Stimulated activated naive CD4-positive, alpha-beta T cell (primary cell): ENCODE results near the gene PLA2G15.
A peak's percentile ranks its signal among the peaks of the same experiment; 100 is the strongest.
"Not testable (repeated sequence)": the region's sequence is repeated elsewhere in the genome, so short reads cannot be mapped to it uniquely, and the experiment has no call there.

Source experiments
- DNase-seq, 6 experiments: peaks; one replicate each; lab custom pipeline; 2025; lab: John Stamatoyannopoulos, UW

PLA2G15 gene

DNA sequence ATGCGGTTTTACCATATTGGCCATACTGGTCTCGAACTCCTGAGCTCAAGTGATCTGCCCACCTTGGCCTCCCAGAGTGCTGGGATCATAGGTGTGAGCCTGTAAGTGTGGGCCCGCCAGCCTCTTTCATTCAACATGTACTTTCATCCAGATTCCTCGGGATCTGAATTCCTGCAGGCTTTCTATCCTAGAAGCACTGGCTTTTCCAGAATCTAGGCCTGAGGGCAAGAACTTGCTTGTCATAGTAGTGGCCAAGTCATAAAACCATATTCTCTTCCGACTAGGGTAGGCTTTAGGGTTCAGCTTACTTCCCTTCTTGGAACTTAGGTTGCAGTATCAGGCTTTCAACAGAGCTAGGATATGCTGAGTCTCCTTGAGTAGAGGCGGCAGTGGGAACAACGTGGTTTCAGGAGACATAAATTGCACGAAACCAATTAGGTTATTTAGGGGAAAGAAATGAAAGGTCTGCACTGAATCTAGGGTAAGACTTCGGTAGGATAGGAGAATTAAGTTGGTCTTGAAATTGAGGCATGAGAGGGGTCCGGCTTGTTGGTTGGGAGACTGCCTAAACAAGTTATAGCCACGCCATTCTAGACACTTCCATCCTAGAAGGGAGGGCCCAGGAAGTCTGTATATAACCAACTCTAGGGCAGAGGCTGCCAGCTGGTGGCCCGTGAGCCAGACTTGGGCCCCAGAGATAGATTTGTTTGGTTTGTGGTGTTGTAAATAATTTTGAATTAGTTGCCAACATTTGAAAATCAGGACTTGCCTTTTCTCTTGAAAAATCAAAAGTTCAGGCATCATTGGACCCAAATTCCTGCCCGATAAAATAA, 34.8 kb downstream of the PLA2G15 start:
- no peak for DNase-seq

DNA sequence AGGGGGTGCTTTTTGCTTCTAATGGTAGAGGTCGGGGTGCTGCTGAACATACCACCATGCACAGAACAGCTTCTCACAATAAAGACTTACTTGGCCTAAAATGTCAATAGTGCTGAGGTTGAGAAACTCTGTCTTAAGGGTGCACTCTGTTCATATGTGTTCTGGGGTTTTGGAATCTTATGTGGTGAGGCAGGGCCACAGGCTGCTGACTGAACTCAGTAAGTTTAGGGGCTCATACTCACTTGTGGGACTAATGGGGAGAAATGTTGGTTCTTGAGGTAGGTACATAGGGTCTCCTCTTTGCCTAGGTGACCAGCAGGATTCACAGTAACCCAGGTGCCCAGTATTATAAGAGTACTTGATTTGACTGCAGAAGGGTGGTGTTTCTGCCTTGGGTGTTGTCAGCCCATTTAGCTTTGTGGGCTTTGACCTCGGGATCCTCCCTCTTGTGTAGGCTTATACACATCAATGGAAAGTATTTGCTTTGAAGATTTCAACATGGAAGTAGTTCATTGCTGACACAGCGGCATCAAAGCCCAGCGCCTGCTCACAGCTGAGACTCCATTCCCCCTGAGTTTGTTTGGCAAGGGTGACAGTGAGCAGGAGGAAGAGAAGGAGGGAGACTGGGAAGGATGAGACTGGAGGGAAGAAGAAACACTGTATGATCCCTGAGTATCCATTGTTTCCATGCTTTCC, 36.3 kb downstream of the PLA2G15 start:
- peak; percentile 16 to 61 (median 44) for DNase-seq

DNA sequence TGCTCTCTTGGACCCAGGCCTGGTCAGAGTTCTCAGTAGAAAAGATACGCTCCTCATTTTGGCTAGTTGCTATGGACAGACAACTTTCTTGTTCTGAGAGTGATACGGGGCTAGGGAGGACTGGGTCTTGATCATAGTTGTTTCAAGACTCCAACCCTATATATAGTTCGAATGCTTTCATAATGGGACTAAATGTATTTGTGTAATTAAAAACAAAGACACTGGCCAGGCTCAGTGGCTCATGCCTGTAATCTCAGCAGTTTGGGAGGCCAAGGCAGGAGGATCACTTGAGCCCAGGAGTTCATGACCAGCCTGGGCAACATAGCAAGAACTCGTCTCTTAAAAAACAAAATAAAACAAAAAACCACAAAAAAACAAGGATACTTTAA, 36.9 kb downstream of the PLA2G15 start:
- no peak for DNase-seq

DNA sequence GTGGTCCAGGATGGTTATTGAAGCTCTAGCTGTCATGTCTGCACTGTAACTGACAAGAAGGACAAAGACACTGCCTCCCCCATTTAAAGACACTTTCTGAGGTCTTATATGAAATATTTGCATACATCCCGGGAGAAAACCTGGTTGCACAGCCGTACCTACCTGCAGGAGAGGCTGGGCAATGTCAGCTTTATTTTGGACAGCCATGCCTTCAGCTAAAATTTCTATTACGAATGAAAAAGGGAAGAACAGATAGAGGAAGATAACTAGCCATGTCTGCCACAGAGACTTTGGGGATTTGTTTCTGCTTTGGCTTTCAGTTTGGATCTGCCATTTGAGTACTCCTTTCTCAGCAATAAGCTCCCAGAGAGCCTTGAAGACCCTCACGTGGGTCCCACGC, 38.2 kb downstream of the PLA2G15 start:
- DNase-seq, result no peak

DNA sequence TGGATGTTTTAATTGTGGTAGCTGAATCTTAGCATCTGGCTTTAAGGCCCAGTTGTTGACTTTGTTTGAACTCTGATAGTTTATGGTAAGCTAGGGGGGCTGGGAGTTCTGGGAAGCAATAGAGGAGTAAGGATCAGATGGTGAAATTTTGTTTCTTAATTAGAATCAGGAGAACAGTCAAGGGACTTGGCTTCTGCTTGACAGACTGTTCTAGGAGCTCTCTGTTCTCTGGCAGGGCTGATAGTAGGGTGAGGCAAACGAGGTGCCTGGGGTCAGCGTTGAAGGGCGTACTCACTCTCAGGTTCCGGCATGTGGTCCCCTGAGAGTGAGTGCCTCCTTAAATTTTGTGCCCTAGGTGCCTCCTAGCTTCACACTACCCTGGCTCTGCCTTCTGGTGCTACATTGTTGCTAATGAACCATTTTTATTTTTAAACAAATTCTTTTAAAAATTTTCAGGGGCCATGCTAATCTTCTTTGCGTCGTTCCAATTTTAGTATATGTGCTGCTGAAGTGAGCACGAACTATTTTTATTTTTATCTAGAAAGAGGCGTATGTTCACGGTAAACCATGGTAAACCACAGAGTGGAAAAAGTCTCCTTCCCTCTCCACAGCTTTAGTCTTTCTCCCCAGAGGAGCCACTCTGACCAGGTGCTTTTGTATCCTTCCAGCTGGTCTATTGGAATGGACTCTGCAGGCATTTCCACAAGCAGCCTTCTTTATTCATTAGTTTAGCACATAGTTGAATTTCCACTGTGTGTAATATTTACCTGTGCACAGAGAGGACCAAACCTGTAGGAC, 38.8 kb downstream of the PLA2G15 start:
- no peak for DNase-seq

DNA sequence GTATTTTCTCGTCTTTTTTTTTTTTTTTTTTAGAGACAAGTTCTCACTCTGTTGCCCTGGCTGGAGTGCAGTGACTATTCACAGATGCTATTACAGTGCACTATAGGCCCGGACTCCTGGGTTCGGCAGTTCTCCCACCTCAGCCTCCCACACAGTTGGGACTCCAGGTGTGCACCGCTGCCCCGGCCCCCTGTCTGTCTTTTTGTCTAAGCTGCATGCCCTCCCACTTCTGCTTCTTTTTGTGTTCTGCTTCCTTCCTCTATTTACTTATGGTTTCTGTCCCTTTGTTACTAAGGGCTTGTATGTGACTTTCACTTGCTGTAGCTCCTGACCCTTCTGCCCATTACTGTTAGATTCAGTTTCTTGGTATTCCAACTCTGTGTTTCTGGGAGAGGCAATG, 39.7 kb downstream of the PLA2G15 start:
- peak in 1 of 6 experiments; percentile 11 for DNase-seq

DNA sequence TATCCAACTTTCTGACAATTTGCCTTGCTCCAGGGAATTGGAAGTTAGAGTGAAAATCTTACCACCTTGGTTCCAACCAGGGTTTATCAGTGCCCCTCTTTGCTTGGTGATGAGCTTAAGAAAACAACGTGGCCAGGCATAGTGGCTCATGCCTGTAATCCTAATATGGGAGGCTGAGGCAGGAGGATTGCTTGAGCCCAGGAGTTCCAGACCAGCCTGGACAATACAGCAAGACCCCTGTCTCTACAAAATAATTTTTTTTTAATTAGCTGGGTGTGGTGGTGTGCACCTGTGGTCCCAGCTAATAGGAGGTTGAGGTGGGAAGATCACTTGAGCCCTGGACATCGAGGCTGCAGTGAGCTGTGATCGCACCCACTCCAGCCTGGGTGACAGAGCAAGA, 40.5 kb downstream of the PLA2G15 start:
- DNase-seq, result no peak

DNA sequence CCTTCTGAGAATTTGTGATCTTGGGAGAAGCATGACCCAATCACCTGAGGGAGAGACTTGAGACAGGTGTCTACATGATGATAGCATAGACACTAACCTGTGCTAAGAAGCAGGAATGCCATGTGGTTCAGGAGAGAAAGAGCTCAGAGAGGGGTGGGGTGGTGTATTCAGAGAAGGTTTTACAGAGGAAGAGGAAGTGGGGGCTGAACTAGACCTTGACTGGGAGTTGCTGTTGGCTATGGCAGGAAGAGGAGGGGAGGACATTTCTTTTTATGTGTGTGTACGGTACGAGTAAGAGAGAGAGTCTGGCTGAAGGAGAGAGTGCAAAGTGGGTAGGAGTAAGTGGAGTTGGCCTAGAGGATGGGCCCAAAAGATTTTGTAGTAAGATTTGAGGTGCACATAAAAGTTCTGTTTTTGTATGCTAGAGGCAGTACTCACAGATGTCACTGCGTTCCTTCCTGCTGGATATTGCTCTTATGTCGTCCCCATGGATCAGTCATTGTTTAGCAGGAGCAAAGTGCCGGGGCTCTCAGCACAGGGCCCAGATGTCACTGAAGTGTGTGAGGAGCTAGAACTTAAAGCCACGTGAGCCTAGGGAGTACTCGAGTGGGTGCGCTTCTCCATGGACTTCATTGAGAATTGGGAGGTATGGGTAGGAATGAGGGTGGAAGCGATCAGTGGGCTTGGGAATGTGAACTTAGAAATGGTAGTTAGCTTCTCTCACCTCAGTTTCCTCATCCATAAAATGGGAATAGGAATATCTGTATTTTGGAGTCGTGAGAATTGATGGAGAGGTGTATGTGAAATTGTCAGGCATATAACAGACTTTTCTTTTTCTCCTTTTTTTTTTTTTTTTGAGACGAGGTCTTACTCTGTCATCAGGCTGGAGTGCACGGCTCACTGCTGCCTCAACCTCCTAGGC, 41.2 kb downstream of the PLA2G15 start:
- peak in 5 of 6 experiments; percentile 8 to 75 (median 68) for DNase-seq

DNA sequence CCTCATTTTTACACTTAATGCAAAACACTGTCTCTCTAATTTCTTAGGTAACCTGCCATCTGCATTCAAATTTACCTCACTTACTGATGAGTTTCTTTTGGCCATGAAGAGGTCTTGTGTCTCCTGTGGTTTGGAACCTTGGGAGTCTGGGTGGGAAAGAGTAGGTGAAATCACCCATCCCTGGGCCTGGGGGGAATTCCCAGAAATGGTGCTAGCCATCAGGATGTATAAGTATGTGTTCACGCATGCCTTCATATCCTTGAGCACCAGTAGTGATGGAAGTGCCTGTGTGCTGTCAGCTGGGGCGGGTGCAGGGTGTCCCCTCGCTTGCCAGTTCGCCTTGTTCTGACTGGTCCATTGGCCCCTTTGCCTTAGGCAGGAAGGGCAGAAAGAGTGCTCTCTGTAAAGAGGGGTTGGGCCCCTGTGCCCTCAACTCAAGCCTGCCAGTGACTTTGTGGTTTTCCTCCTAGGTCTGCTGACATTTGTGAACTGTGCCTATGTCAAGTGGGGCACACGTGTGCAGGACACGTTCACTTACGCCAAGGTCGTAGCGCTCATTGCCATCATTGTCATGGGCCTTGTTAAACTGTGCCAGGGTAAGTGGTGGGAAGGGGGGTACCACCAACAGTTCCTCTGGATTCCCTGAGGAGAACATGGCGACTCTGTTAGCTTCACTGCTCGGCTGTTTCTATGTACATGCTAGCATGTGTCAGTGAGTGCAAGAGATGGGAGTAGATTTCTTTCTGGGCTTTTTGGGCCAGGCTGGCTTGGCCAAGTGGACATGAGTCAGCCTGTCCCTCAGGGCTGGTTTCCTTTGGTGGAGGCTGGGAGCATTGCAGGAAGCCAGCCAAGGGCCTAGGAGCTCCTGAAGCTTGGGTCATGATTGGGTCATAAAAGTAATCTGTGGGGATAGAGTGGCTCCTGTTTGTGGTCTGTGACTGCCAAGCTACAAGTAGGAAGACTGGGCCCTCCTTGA, 42.4 kb downstream of the PLA2G15 start:
- peak in 5 of 6 experiments; percentile 22 to 58 (median 44) for DNase-seq

DNA sequence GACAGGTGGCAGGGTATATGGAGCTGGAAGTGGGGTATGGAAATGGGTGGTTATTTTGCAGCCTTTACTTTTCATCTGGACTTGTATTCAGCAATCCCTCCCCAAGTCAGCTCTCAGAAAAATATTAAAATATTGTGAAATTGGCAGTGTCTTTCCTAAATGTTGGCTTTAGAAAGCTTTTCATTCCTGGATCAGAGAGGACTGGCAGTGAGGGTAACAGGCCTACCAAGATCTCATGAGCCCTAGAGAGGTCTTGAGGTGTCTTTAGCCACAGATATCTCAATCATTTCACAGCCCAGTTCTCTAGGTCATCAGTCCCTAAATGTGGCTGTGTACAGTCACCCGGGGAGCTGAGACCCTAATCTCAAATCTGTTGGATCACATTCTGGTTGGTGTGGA, 43.1 kb downstream of the PLA2G15 start:
- no peak for DNase-seq

DNA sequence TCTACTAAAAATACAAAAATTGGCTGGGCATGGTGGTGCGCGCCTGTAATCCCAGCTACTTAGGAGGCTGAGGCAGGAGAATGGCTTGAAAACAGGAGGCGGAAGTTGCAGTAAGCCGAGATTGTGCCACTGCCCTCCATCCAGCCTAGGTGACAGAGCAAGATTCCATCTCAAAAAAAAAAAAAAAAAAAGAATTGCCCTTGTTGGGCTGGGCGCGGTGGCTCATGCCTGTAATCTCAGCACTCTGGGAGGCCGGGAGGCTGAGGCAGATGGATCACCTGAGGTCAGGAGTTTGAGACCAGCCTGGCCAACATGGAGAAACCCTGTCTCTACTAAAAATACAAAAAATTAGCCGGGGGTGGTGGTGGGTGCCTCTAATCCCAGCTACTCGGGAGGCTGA, 43.6 kb downstream of the PLA2G15 start:
- not testable (repeated sequence) for DNase-seq

DNA sequence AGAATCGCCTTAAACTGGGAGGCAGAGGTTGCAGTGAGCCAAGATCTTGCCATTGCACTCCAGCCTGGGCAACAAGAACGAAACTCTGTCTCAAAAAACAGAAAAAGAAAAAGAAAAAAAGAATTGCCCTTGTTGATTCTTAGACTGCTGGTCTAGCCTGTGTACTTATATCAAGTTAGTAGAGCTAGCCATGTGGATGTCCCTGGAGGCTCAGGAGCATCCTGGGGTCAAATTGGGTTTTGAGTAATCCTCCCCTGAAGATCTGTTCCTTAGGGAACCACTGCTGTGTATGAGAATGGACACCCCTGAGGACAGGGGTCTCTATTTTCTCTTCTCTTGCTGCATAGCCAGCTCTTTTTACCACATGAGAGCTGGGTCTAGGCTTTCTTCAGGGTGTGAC, 44.0 kb downstream of the PLA2G15 start:
- no peak for DNase-seq

DNA sequence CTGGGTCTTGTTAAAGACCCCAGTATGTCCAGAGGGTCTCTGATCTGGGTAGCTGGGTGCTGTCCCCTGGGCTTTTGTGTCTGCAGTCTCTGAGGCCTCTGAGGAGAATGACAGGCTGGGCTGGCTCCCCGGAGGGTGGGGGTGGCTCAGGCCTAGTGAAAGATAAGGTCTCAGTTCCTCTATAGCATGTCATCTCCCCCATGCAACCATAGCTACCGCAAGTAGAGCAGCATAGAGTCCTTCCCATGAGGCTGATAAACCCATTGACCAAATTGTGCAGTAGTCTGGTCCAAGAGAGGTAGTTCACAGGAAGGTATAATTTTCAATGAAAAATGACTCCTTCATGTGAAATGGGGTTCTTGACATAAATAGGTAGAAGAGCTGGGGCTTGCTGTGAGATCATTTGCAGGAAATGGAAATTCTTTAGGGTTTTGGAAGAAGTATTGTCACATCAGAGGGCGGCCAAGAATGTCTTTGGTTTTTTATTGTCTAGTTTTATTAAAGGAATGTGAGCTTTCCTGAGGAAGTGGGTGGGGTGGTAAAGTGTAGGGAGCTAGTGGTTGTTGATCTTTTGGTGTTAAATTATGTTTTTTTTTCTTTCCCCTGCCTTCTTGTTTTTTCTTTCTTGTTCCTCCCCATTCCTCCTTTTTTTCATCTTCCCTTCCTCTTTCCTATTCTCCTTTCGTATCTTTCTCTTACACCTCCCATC, 44.6 kb downstream of the PLA2G15 start:
- DNase-seq, result peak in 4 of 6 experiments; percentile 11 to 44 (median 40)

DNA sequence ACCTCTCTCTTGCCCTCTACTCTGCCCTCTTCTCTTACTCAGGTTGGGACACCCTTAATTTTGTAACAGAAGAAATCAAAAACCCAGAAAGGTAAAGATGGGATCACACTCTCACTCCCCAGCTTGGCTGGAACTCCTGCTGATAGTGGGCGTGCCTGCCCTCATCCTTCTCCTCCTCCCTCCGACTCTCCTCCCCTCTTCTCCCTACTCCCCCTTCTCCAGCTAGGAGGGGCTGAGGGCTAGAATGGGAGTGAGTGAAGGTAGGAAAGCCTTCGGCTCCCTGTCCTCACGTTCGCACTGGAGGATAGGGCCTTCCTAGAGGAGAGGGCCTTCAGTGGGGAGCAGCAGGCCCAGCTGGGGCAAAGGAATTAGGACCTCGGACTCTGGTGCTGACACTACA, 45.3 kb downstream of the PLA2G15 start:
- DNase-seq, result no peak

DNA sequence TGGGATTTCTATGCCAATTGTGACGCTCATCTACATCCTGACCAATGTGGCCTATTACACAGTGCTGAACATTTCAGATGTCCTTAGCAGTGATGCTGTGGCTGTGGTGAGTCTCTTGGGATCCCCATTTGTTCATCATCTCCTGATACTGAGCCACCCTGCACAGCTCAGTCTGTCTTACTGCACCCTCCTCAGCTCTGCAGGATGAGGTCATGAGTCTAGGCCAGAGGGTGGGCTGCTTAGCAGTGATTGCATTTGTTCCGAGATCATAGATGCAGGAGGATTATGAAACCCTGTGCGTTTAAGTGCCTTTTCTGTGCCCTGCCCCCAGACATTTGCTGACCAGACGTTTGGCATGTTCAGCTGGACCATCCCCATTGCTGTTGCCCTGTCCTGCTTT, 46.1 kb downstream of the PLA2G15 start:
- DNase-seq, result no peak

DNA sequence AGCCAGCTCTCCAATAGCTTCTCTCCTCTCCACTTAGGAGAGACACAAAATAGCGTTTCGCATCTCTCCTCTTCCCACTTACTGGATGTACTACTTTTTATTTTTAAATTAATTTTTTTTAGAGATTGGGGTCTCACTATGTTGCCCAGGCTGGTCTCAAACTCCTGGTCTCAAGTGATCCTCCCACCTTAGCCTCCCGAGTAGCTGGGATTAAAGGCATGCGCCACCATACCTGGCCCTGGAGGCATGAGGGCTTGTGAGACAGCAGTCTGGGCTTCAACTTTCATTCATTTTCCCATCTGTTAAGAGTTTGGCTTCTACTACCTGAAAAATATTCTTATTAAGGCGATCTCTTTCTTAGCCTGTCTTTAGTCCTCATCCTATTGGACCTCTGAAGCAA, 47.3 kb downstream of the PLA2G15 start:
- no peak for DNase-seq

DNA sequence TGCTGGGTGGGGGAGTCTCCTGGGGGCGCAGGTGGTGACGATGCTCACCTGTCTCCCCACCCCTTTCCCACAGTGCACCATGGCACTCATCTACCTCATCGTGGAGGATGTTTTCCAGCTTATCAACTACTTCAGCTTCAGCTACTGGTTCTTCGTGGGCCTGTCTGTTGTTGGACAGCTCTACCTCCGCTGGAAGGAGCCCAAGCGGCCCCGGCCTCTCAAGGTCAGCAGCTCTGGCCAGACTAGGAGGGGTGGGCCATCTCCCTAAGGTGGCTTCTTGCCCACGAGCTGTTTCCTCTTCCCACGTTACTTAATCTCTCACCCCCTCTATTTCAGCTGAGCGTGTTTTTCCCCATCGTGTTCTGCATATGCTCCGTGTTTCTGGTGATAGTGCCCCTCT, 51.1 kb downstream of the PLA2G15 start:
- no peak for DNase-seq

DNA sequence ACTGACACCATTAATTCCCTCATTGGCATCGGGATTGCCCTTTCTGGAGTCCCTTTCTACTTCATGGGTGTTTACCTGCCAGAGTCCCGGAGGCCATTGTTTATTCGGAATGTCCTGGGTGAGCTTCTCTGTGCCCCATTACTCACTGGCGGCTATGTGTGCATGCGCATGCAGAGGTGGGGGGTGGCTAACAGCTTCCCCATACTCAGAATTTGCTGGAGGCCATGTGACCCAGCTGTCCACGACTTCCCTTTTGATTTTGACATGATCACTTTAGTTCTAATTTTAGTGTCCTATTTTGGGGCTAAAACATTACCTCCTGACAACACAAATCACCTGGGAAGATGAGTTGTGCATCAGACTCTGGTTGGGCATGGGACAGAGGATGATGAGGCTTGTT, 51.5 kb downstream of the PLA2G15 start:
- DNase-seq, result no peak

DNA sequence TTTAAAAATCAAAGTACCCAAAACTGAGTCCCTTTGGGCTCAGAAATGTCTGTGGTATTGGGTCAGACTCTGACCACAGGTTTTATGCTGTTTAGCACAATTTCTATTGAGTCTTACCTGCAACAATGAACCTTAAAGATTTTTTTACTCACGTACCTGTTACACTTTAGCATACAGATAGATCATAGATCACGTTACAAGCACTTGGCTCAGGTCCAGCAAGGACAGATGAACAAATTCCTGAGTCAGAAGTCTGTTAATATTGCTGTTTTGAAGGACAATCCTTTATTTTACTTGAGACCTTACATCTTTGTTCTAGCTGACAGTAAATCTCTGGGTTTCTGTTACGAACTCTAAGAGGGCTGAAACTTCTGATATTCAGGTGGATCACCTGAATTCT, 52.7 kb downstream of the PLA2G15 start:
- DNase-seq, result no peak

DNA sequence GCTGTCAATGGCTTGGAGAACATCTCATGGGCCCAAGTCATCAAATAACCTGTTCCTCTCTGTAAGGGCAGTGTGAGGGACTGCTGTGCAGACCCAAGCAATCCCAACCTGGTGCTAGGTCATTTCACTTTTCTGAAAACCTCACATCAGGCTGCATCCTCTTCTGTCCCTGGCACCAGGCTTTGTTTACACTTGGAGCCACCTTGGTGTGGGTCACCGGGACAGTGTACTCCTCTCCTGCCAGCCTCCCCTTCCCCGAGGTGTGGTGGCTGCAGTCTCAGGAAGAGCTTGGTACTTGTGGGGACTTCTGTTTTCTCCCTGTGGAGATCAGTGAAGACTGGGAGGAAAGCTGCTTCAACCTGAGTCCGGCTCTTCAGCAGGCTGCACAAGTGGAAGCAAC, 53.1 kb downstream of the PLA2G15 start:
- no peak for DNase-seq
